NCI-H1092 treated with DMSO at 0.1 percent for 48 hours (cell line): Measurements from ENCODE around the gene HIP1.
"Not testable (repeated sequence)": the region's sequence is repeated elsewhere in the genome, so short reads cannot be mapped to it uniquely, and the experiment has no call there.

Experiments
- DNase-seq: peaks from one replicate; lab custom pipeline; 2025; lab: John Stamatoyannopoulos, UW

Gene HIP1

DNA sequence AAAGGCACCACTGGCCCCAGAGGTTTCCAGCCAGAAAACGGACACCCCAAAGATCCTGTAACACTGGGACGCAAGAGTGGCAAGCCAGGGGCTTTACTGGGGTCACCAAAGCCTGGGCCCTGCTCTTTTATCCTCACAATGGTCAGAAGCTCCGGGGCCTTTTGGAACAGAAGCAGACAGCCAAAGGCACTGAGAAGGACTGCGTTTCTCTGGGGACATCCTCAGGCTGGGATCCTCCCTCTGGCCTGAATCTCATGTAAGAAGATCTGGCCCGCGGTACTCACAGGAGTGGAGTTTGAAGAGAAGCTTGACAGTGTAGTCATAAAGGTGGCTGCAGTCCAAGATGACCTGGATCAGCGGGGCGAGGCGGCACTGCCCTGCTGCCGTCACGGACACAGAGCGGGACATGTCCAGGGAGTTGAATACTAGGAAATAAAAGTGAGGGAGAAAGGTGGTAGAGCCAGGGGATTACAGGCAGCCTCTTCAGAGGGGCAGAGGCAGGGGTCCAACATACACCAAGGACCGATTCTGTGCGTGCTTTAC, 165.2 kb downstream of the HIP1 start:
- DNase-seq = no peak

DNA sequence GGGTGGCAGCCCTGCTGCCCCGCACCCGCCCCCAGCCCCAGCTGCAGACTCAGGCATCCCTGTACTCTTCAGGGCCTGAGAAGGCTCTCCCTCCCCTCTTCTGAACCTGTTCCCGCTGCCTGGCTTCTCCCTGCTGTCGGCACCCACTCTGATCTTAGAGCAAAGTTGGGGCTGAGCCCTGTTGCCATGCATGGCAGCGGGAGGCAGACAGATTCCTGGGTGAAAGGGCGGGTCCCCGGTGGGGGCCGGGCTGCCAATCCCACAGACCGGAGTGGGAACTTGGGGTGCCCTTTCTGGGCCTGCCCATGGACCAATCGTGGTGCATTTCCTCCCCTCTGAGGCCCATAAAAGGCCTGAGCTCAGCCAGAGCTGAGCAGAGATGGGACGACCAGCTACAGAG, 165.9 kb downstream of the HIP1 start:
- no peak for DNase-seq

DNA sequence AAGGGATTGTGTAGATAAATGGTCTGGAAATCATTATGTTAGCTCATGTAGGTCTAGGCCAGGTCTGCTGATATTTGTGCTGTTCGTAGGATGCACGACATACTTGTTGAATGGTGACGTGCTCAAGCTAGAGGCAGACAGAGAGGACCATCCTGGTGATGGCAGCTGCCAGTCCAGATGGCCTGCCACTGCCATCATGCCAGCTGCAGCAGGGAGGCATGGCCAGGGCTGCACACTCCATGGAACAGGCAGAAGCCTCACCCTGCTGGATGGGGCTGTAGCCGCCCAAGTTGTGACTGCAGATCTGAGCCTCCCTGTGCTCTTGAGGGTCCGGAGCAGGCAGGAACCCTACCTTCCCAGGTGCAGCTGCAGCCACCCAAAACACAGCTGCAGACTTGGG, 166.3 kb downstream of the HIP1 start:
- DNase-seq = no peak

DNA sequence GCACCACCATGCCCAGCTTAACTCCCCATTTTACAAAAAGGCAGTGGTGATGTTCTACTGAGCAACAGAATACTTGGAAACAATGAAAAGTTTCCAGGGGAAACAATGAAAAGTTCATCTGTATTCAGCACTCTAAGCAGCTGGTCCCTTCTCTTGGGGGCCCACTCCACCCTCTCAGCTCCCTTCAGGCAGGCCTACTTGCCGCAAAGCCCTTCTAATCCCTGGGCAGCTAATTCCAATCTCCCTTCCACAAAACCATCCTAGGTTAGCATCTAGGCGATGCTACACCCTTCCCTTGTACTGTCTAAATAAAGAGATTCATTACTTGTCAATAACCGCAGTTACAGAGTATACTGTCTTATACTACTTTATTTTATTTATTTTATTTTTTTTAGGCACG, 167.5 kb downstream of the HIP1 start:
- no peak for DNase-seq

DNA sequence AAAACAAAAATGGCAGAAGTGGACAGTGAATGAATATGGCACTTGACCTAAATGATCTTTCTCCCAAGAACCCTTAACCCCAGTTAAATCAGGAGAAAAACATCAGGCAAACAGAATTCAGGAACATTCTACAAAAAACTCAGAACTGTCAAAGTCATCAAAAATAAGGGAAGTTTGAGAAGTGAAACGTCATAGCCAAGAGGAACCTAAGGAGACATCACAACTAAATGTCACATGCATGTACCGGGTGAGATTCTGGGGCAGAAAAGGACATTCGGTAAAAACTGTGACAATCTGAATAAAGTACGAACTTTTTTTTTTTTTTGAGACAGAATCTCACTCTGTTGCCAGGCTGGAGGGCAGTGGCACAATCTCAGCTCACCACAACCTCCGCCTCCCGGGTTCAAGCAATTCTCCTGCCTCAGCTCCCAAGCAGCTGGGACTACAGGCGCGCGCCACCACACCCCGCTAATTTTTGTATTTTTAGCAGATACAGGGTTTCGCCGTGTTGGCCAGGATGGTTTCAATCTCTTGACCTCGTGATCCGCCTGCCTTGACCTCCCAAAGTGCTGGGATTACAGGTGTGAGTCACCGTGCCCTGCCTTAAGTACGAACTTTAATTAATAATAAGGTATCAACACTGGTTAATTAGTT, 169.0 kb downstream of the HIP1 start:
- DNase-seq = not testable (repeated sequence)

DNA sequence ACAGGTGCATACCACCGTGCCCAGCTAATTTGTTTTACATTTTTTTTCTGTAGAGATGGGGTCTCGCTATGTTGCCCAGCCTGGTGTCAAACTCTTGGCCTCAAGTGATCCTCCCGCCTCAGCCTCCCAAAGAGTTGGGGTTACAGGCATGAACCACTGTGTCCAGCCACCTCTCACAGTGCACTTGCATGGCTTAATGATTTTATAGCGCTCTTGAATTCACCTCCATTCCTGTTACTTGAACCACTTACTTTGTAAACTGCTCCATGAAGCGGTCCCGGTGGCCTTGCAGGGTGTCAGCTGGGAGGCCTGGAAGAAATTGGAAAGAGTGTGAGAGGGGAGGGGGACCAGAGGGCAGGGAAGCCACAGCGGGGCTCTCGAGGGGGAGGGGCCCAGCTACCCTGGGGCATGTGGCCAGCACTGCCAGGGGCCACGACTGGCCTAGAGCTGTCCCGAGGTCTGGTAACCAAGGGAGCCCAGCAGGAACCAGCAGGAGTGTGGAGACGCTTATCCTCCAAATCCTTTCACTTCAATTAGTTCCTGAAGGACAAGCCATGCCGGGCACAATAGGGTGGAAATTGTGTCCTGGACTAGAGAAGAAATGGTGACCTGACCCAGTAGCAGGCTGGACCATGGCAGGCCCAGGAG, 170.7 kb downstream of the HIP1 start:
- no peak for DNase-seq

DNA sequence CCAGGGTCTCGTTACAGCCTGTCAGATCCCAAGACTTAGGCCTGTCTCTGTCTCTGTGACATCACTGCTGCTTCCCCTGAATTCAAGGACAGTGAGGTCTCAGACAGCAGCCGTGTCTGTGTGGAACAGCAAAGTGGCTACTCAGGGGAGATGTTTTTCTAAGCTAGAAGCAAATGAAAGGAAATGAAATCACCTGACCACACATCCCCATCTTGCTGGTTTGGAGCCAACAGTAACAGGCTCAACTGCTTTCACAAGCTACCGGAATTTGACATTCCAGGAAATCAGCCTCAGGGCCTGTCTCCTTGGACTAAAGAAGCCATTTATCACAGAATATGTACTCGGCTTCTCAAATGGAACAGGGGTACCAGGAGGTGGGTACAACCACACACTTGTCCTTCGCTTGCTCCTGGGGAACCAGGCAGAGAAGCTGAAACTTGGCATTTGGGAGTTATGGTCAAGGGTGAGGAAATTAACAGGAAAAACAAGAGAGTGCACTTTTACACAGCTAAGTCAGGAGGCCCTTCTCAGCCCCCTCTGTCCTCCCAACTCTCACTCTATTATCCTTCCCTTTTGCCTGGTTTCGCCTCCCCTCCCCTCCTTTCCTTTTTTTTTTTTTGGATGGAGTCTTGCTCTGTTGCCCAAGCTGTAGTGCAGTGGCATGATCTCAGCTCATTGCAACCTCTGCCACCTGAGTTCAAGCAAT, 173.5 kb downstream of the HIP1 start:
- DNase-seq = no peak

DNA sequence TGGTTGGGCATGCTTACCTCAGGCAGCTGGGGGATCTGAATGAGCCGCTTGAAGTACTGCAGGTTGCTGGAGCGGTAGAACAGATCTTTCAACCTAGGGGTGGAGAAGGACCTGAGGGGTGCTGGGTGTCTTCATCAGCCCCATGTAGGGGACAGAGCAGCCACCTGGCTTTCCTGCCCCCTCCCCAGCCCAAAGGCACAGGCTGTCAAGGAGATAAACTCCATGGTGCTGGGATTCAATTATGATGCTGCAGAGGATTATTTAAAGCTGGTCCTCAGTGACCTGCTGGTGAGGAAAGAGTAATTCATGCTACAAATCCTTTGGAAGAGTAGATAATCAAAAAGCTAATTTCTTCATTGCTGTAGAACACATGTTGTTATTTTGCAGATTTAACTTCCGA, 175.6 kb downstream of the HIP1 start:
- DNase-seq = no peak

DNA sequence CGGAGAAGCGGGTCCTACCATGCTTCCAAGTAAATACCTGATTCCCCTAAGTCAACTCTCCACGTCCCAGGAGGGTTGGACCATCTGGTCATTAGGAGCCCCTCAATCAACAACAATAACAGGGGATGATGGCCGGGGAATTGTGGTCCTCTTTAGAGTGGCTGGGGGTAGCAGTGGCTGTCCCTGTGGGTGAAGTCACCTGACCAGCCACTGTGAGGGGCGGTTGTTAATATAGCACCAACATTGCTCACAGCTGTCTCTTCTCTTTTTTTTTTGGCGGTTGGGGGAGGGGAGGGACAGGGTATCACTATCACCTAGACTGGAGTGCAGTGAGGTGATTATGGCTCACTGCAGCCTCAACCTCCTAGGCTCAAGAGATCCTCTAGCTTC, 178.8 kb downstream of the HIP1 start:
- DNase-seq = no peak

DNA sequence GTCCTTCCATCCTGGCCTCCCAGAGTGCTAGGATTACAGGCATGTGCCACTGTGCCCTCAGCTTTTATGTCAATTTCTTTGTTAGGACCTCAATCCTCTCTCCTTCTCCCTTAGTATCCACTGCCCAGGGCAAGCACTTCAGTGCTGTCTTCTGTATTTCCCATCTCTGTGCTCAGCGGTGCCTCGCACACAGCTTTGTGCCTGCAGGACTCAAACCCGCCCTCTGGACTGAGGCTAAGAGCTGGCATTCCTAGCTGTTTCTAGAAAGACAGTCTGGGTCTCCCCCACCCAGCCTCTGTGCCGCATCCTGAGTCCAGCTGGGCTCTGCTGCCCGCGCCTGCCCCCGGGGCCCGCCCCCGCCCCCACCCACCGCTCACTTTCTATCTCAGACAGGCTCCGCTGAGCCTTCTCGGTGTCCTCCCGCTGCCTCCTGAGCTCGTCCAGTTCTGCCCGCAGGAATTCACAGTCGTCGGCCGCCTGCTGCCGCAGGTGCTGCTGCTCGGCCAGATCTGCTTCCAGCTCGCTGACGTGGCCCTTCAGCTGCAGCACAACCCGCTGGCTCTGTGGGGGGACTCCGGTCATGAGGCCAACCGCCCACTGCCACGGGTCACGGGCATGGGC, 179.3 kb downstream of the HIP1 start:
- DNase-seq = no peak

DNA sequence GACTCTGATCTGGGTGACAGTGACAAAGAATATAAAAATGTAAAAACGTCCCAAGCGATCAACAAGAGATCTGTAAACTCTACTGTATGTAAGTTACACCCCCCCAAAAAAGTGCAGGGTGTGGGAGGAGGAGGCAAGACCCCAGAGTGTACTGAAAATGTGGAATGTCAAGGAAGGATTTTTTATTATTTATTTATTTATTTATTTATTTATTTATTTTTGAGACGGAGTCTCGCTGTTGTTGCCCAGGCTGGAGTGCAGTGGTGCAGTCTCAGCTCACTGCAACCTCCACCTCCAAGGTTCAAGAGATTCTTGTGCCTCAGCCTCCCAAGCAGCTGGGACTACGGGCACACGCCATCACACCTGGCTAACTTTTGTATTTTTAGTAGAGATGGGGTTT, 181.9 kb downstream of the HIP1 start:
- not testable (repeated sequence) for DNase-seq

DNA sequence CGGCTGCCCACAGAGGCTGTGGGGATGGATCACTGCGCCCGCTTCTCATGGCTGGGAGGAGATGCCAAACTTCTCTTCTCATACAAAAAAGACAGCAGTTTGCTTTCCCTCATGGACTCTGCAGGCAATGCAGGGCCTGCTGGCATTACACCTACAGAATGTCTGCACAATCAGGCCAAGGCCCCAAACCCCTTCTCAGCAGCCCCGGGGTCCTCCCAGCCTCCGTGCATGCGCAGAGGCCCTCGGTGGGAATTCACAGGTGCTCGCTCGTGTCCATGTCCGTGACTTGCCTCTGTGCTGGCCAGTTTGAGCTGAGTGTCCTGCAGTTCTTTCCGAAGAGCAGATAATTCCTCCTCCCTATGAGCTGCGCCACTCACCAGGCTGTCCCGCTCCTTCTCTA, 183.0 kb downstream of the HIP1 start:
- no peak for DNase-seq

DNA sequence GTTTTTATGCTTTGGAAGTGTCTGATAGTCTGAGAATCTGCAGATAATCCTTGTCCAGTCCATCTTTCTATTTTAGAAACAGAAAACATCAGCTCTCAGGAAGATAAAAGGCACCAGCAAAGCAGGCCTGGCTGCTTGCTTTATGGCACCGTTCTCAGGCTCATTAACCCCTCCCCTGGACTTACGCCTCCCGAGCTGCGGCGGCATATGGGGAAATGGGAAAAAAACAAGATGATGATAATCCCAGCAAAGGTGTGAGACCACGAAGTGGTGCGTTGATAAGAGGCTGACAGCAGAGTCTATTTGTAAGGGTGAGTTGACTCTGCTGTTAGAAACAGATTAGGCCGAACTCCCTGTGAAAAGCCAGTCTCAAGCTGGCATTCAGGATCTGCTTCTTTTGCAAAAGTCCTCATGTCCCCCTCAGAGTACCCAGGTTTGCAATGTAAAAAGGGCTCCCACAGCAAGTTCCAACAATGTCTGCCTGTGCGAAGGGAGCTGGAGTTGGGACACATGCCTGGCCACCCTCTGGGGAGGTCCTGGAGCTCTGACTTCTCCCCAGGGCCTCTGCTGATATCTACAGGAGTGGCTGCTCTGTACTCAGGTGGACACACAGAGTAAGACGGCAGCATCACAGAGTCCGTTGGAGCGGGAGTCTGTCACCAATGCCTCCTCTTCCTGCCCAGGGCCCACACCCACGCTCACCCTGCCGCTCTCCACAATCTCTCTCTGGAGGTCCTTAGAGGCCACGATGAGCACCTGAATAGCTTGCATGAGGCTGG, 192.3 kb downstream of the HIP1 start:
- no peak for DNase-seq

DNA sequence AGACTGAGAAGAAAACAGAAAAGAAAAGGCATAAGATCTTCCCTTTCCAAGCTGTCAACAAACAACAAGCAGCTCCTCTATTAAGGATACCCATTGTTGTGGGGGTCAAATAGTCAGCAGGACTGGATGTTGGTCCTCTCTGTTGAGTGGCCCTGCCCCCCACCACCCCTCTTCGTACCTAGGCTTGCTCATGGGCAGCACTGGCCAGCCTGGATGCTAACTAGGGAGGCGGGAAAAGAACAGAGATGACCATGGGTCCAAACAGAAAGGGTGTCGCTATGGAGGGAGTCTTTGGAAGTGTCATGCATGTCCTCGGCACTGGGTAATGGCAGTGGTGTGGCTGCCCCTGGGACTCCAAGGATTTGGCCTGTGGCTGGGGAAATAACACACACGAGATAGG, 201.0 kb downstream of the HIP1 start:
- no peak for DNase-seq

DNA sequence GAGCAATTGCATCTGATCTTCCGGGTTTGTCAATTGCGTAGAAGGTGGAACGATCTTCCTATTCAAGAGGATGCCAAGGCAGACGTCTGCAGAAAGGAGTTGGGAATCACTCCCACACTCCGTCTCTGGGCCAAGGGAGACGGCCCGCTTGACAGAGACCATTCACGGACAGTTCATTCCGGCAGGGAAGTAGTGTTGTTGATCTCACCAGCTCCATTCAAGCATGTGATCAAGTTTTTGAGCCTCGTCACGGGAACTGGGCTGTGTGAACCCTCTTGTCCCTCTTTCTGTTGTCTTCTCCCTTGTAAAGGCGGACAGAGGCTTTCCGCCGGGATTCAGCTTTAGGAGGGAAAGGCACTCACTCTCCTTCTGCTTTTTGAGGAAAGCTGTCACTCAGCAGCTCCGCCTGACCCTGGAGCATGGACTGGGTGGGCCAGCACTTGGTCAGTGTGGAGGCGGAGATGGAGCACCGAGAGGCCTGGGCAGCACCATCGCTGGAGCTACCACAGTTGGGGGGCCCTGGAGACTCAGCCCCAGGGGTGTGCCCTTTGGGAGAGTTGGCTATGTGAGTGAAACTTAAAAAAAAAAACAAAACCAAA, 201.7 kb downstream of the HIP1 start:
- no peak for DNase-seq

DNA sequence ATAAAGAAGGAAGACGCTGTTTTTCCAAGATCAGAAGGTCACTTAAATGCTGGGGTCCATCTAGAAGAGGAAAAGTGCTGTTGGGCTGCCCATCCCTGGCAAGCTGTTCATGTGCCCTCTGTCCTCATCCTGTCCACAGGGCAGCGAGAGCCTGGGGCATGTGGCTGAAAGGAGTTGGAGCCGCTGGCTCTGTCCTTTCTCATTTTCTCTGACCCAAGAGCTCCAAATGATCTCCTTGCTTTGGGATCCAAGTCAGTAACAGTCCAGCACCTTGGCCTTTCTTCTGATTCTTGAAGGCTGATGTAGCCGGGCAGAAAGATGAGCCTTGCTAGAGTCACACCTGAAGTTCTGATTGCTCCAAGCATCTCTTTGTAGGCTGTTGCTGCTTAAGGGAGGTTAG, 202.2 kb downstream of the HIP1 start:
- no peak for DNase-seq

DNA sequence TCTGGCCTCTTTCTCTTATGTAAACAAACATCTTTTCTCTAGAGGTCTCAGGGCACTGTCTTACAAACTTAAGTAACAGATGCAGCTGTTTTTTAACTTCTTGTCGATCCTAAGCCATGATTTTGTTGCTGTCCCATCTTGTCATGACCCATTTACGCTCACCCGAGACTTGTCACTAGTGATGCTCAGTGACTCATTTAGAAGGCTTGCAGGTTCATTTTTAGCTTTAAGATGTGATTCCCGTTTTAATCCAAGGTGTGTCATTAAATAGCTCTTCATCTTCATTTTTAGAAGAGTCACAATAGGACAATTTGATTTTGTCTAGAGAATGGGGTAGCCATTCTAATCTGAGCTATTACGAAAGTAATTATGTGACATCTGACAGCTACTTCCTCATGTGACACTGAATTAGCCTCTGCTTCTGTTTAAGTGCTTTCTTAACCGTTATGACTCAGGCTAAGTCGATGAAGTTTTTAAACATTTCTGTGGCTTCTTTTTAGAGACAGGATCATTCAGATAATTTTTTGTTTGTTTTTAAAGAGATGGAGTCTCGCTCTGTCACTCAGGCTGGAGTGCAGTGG, 203.9 kb downstream of the HIP1 start:
- no peak for DNase-seq

DNA sequence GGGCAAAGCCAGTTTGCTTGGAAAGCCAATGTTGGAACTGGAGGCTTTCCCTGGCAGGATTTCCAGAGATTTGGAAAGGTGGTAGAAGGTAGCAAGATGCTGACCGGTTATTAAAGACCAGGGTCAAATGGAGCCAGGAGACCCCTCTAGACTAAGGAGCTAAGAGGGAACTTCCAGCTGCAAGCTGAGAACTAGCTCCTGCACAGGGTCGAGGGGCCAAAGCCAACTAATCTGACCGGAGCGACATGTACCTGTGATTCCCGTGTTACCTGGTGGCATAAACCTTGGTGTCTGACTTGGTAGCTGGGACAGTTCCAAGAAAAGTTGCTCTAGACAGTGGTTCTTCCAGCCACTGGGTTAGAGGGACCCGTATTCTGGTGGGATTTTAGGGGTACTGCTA, 204.8 kb downstream of the HIP1 start:
- DNase-seq = no peak

DNA sequence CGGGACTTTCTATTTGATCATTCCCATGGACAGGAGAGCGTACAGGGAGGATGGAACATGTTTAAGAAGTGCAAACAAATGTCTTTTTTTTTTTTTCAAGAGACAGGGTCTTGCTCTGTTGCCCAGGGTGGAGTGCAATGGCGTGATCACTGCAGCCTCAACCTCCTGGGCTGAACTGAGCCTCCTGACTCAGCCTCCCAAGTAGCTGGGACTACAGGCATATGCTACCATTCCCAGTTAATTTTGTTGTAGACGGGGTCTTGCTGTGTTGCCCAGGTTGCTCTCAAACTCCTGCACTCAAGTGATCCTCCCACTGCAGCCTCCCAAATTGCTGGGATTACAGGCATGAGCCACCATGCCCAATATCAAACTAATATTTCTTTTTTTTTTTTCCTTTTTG, 206.1 kb downstream of the HIP1 start:
- no peak for DNase-seq

DNA sequence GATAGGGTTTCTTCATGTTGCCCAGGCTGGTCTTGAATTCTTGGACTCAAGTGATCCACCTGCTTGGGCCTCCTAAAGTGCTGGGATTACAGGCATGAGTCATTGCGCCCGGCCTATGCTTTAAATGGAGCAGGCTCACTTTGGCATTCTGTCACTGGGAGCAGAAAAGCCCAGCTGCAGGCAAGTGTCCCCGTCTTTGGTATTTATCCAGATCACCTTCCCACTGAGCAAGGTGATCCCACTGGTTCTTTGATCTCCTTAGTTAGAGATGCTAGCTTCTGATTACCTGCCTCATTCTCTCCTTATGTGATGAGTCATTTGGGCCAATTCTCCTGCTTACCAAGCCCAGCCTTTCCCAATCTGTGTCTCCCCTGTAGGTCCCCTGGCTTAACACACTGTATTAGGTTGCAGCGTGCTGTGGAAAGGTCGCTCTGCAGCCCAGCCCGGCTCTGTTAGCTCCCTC, 207.4 kb downstream of the HIP1 start:
- DNase-seq = no peak

DNA sequence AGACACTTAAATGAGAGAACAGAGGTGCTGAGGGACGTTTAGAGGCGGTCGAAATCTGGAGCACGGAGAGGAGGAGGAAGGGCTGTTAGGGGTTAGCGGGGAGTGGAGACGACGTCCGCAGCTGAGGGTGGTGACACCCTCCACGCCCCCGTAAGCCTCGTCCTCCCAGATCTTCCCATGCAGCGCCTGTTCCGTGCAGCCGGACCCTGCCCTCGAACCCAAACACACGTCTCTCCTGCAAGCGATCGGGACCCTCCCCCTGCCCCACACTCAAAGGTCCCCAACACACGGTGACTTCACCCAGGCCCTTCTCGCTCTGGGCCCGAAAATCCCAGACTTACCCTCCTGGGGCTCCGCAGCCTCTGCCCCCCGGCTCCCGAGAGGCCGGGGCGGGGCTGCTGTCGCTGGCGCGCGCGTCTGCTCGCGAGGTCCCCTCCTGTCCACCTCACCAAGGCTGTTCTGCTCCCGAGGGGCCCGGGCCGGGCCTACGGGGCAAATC, 211.5 kb downstream of the HIP1 start:
- DNase-seq = not testable (repeated sequence)
